GM19025 (cell line): ENCODE data around the gene GNGT1.
"Not testable (repeated sequence)": the region's sequence is repeated elsewhere in the genome, so short reads cannot be mapped to it uniquely, and the experiment has no call there.

Source experiments
- ATAC-seq: cut with Tn5 transposase; IDR thresholded peaks from one replicate; pipeline ENCODE4 v1.9.1; 2021; ENCODE audit warnings: mild to moderate bottlenecking, low read depth, moderate library complexity; ENCODE audit not compliant: unreplicated experiment

GNGT1 gene

GRCh38 chr7:93902777-93903423 lies 3.5 kb upstream of the GNGT1 start:
- no peak for ATAC-seq

GRCh38 chr7:93910076-93910994 lies 4.0 kb downstream of the GNGT1 start:
- no peak for ATAC-seq

- ATAC-seq, result not testable (repeated sequence)
Observed at GRCh38 chr7:93911242-93911641, 4.9 kb downstream of the GNGT1 start.

- not testable (repeated sequence) for ATAC-seq
Observed at GRCh38 chr7:93911661-93912060, 5.3 kb downstream of the GNGT1 start.

GRCh38 chr7:93913197-93913596 lies 6.8 kb downstream of the GNGT1 start:
- ATAC-seq, result no peak

- ATAC-seq, result no peak
Observed at GRCh38 chr7:93914581-93915066, 8.3 kb downstream of the GNGT1 start.

GRCh38 chr7:93915206-93915842 lies 9.0 kb downstream of the GNGT1 start:
- not testable (repeated sequence) for ATAC-seq

- ATAC-seq, result peak; percentile 53
Observed at GRCh38 chr7:93915888-93916287, 9.5 kb downstream of the GNGT1 start.

GRCh38 chr7:93916315-93916714 lies 9.9 kb downstream of the GNGT1 start:
- peak; percentile 2 for ATAC-seq

GRCh38 chr7:93920496-93921182 lies 14.3 kb downstream of the GNGT1 start:
- no peak for ATAC-seq

GRCh38 chr7:93921186-93921585 lies 14.8 kb downstream of the GNGT1 start:
- no peak for ATAC-seq

- peak; percentile 95 for ATAC-seq
Observed at GRCh38 chr7:93921607-93922566, 15.5 kb downstream of the GNGT1 start, which contains the start of gene GNG11. GNG11 (plus strand) TSS chr7:93921735; CDS start chr7:93922138, 403 bp downstream.

GRCh38 chr7:93923296-93923695 lies 16.9 kb downstream of the GNGT1 start:
- ATAC-seq, result no peak

- ATAC-seq, result no peak
Observed at GRCh38 chr7:93923942-93924341, 17.6 kb downstream of the GNGT1 start.

GRCh38 chr7:93926800-93927199 lies 20.4 kb downstream of the GNGT1 start:
- no peak for ATAC-seq

GRCh38 chr7:93927585-93927984 lies 21.2 kb downstream of the GNGT1 start:
- ATAC-seq, result no peak

- ATAC-seq, result no peak
Observed at GRCh38 chr7:93931655-93932054, 25.3 kb downstream of the GNGT1 start.

GRCh38 chr7:93933156-93933555 lies 26.8 kb downstream of the GNGT1 start:
- no peak for ATAC-seq

GRCh38 chr7:93935102-93935501 lies 28.7 kb downstream of the GNGT1 start:
- ATAC-seq, result no peak
